HG03139 (cell line): ENCODE data around the gene PPARD.
"Not testable (repeated sequence)": the region's sequence is repeated elsewhere in the genome, so short reads cannot be mapped to it uniquely, and the experiment has no call there.

Source experiments
- ATAC-seq: cut with Tn5 transposase; IDR thresholded peaks from one replicate; pipeline ENCODE4 v1.9.1; 2021; ENCODE audit not compliant: unreplicated experiment

The PPARD gene

DNA sequence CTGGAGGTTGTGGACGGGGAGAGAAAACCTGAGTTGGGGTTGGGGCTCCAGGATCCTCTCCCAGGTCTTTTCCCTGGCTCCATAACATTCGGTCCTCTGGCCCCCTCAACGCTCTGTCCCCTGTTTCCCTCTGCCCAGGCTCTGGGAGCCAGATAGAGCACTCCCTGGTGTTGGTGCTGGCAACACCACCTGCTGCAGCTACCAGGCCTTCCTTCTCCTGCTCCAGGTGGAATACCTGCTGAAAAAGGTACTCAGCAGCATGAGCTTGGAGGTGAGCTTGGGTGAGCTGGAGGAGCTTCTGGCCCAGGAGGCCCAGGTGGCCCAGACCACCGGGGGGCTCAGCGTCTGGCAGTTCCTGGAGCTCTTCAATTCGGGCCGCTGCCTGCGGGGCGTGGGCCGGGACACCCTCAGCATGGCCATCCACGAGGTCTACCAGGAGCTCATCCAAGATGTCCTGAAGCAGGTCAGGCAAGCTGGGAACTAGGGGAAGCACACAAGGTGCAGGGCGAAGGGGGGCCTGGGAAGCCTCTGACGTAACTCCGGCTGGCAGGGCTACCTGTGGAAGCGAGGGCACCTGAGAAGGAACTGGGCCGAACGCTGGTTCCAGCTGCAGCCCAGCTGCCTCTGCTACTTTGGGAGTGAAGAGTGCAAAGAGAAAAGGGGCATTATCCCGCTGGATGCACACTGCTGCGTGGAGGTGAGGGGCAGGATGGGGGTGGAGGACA lies 30.1 kb upstream of the PPARD start:
- ATAC-seq = no peak

DNA sequence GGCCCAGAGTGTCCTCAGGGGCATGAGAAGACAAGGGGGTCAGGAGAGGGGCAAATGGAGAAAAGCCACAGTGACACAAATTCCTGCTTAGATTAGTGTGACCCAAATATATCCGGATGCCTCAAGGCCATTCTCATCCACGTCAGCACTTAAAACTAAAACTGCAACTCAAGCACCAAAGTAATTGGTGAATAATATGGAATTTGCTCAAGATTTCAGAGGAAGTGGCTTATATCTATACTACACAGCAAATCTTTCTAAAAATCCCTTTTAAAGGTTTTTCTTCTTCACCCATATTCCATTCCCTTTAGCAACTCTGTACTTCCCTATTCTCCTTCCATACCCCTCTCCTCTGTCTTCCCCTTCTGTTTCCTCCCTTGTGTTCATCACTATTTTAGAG lies 29.6 kb upstream of the PPARD start:
- no peak for ATAC-seq

DNA sequence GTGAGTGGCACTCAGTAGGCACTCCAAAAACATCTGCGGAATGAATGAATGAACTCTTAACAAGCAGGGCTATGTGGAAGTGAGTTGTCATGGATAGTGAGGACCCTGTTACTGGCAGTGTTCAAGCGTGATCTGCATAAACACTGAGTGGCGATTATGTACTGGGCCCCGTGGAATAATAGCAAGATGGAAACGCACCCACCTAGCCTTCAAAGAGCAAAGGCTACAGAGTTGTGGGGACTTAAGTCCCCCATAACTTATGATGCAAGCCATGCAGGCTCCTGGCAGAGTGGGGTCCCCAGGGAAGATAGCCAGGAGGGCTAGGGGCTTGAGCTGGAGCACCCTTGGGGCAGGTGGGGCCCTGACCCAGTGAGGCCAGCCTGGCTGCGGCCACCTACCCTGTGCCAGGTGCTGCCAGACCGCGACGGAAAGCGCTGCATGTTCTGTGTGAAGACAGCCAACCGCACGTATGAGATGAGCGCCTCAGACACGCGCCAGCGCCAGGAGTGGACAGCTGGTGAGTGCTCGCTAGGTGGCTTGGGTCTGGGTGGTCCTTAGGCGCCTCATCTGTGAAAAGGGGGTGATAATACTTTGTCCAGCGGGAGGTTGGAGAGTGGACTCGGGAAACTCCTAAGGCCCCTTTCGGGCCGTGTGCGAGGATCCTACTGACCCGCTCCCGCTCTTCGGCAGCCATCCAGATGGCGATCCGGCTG lies 24.7 kb upstream of the PPARD start:
- ATAC-seq = no peak

DNA sequence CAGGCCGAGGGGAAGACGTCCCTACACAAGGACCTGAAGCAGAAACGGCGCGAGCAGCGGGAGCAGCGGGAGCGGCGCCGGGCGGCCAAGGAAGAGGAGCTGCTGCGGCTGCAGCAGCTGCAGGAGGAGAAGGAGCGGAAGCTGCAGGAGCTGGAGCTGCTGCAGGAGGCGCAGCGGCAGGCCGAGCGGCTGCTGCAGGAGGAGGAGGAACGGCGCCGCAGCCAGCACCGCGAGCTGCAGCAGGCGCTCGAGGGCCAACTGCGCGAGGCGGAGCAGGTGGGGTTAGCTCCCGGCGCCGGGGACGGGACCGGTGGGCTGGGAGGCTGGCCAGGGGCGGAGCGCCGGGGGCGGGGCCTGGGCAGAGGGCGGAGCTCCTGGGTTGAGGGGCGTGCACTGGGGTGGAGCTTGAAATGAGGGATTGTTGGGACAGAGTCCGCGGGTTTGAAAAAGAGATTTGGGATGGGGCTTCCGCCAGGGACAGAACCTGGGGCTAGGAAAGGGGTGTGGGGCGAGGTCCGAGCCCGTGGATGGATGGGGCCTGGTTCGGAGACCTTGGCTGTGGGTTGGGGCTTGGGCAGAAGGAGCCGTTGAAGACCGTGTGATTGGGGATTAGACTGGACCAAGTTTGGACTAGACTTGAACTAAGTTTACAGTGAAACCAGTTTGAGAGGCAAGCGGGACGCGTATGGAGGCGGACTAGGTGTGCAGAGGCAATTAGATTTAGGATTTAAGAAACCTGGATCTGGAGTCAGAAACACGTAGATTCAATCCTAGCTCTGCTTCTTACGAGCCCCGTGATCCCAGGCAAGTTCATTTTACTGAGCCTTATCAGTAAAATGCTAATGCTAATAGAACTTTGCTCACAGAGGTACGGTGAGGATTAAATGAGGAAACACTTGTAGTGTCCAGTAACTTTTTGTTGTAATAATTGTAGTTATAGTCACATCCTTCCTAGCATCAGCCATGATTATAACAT lies 23.9 kb upstream of the PPARD start:
- ATAC-seq = no peak

DNA sequence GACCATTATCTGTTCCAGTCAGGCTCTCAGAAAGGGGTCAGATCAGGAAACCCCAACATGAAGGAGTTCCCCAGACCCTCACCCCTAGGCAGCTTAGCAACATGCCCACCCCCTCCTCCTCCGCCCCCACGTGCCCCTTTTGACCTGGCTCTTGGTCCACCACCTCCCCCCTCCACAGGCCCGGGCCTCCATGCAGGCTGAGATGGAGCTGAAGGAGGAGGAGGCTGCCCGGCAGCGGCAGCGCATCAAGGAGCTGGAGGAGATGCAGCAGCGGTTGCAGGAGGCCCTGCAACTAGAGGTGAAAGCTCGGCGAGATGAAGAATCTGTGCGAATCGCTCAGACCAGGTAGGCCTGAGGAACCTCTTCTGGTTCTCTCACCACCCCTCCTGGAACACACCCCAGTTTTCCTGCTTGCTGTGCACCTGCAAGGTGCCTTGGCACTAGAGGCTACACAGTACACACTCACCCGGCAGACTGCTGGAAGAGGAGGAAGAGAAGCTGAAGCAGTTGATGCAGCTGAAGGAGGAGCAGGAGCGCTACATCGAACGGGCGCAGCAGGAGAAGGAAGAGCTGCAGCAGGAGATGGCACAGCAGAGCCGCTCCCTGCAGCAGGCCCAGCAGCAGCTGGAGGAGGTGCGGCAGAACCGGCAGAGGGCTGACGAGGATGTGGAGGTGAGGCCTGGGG lies 22.9 kb upstream of the PPARD start:
- ATAC-seq = no peak

DNA sequence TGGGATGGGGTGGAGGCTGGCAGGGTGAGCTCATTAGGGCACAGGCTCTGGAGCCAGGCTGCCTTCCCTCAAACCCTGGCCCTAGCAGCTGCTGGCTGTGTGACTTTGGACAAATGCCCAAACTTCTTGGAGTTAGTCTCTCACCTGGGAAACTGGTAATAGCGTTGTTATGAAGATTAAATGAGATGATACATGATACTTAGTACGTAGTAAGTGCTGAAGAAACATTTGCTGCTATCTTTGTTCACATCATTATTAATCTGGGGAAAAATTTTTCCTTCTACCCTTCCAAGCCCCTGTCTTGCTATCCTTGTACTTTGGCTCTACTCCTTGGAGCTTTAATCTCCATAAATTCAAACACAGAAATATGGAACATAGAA lies 22.3 kb upstream of the PPARD start:
- ATAC-seq = no peak

DNA sequence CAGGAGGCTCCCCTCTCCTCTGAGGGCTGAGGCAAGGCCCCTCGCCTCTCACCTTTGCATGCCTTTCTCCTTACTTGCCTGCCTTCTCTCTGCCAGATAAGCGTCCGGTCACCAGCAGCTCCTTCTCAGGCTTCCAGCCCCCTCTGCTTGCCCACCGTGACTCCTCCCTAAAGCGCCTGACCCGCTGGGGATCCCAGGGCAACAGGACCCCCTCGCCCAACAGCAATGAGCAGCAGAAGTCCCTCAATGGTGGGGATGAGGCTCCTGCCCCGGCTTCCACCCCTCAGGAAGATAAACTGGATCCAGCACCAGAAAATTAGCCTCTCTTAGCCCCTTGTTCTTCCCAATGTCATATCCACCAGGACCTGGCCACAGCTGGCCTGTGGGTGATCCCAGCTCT lies 21.3 kb upstream of the PPARD start:
- no peak for ATAC-seq

DNA sequence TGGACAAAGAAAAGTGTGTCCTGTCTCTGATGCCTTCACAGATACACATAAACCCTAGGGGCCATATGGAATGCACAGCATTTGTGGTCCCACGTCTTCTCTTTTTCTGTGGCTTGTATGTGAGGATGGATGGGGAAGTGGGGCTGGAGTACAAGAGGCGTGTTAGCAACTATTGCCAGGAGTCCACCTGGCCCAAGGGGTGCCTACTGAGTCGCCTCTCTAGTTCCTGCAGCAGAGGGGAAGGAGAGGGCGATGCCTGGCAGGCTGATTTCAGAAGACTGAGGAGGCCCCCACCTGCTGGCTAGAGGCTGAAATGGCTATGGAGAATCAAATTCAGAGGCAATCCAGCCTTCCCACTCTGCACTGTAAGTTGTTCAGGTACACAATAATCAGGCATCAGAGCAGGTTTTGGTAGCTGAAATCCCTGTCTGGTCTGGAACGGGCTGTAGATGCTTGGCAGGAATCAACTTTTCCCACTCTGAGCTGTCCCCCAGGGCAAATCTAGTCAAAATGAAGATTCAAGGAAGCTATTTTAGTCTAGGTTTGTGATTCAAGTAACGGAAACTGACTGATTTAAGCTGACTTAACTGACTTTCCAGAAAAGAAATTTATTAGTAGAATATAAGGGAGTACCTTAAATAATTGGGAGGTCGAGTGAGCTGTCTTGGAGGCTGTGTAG lies 14.9 kb upstream of the PPARD start:
- ATAC-seq = peak; percentile 50

DNA sequence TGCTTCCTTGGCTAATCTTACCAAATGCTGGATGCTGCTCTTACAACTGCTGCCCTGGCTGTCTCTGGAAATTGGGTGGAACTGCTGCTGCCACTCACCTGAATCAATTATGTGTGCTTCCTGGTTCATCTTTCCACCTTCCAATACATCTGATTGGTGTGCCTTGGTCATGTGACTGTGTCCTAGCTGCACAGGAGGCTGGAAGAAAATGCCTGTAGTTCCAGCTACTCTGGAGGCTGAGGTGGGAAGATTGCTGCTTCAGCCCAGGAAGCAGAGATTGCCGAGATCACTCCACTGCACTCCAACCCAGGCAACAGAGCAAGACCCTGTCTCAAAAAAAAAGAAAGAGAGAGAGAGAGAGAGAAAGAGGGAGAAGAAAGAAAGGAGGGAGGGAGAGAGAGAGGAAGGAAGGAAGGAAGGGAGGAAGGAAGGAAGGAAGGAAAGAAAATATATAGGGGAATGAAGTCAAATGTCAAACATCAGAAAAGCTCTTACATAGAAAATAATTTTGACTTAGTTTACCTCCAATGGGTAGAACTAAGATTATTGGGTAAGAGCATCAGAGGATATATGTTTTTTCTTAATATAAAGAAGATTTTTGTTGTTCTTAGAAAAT lies 14.1 kb upstream of the PPARD start:
- no peak for ATAC-seq

DNA sequence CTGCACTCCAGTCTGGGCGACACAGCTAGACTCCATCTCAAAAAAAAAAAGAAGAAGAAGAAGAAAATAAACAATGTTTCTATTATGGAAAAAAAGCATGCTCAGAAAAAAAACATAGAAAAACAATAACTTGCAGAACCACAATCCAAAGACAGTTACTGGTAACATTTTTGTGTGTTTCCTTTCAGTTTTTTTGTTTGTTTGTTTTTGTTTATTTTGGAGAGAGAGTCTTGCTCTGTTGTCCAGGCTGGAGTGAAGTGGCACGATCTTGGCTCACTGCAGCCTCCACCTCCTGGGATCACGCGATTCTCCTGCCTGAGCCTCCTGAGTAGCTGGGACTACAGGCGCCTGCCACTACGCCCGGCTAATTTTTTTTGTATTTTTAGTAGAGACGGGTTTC lies 13.4 kb upstream of the PPARD start:
- ATAC-seq = not testable (repeated sequence)

DNA sequence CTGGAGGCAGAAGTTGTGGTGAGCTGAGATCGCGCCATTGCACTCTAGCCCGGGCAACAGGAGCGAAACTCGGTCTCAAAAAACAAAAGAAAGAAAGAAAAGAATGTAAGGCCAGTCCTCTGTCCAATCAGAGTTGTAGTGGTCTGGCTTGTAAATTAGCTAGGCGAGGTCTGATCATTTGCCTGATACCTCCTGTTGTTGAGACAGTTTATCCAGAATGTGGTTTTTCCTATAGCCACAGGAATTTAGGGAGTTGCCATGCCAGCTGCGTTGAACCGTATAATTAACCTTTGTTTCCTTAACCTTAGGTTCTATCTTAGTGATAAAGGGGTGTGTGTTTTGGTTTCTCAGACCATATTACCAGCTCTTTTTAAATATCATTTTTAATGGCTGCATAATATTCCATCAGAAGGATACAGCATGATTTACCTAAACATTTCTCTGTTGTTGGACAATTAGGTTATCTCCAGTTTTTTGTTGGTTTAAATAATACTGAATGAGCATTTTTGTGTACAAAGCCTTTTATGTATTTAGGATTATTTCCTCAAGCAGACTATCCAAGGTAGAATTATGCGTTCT lies 11.7 kb upstream of the PPARD start:
- no peak for ATAC-seq

DNA sequence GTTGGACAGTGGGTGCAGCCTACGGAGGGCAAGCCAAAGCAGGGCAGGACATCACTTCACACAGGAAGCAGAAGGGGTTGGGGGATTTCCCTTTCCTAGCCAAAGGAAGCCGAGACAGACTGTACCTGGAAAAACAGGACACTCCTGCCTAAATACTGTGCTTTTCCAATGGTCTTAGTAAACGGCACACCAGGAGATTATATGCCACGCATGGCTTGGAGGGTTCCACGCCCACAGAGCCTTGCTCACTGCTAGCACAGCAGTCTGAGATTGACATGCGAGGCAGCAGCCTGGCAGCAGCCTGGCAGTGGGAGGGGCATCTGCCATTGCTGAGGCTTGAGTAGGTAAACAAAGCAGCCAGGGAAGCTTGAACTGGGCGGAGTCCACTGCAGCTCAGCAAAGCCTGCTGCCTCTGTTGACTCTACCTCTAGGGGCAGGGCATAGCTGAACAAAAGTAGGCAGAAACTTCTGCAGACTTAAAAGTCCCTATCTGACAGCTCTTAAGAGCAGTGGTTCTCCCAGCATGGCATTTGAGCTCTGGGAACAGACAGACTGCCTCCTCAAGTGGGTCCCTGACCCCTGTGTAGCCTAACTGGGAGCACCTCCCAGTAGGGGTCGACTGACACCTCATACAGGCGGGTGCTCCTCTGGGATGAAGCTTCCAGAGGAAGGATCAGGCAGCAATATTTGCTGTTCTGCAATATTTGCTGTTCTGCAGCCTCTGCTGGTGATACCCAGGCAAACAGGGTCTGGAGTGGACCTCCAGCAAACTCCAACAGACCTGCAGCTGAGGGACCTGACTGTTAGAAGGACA lies 10.1 kb upstream of the PPARD start:
- ATAC-seq = not testable (repeated sequence)

DNA sequence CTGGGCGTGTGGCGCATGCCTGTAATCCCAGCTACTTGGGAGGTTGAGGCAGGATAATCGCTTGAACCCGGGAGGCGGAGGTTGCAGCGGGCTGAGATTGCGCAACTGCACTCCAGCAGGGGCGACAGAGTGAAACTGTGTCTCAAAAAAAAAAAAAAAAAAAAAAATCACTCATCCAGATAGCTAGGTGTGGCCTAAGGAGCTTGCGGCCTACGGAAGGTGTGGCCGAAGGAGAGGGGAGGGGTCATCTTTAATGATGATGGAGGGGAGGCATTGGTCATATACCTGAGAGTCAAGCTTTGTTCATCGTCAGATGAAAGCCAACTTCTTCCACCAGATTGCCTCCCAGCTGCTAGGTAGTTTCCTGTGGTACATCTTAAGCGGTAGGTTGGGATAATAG lies 801 bp upstream of the PPARD start:
- no peak for ATAC-seq

DNA sequence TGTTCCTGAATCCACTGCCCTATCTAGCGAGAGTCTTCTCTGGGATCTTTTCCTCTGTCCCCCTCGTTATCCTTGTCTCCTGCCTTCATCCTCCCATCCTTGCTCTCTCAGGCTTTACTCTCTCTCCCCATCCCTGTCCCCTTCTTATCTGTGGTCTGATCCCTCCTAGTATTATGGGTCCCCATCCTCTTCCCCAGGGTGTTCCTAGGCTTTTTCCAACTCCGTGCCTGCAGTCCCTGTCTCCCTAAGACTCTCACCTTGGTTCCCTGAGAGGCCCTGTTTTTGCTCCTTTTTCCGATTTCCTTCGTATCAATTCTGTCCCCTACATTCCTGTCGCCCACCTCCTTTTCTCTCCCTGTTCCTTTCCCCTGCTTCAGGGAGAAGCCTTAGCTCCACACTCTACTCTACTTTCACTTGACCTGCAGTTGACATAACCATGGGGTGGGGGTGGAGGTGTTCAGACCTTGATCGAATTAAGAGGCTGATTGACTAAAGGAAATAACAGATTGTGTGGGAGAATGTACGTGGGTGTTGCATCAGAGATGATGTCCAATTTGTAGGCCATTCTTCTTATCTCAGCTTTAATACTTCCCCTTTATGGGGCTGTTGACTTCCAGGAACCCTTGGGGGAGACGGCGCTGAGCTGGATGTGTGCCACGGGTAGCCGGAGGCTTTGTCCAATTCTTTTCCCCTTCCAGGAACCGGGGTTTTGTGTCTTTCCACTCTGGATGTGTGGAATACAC lies 905 bp downstream of the PPARD start:
- no peak for ATAC-seq

DNA sequence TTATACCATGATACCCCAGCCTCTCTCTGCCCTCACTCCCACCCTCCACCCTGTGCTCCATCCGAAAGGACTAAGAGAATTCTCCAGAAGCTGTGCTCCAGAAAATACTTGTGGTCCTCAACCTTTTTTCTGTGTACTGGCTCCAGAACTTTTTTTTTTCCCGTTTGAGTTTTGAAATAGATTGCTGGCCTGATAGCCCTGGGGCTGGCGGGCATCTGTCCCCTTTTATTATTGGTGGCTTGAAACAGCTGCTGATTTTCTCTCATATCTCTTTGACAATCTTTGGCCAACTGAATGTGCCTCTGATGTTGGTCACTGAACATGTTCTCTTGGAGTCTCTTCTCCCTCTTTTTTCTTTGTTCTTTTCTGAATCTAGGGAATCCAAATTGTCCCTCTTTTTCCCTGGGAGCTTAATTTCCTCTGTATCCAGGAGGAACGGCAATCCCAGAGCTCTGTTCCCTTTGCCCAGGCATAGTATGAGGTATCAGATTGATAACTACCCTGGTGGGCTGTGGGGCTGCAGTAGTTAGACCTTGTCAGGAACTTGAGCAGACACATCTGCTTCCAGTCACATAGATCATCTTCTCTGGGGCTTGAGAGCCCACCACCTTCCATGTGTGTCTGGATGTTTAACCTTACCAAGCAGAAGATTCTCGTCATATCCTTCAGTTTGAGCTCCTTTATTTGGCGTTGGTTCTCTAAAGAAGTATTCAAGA lies 1.6 kb downstream of the PPARD start:
- no peak for ATAC-seq

DNA sequence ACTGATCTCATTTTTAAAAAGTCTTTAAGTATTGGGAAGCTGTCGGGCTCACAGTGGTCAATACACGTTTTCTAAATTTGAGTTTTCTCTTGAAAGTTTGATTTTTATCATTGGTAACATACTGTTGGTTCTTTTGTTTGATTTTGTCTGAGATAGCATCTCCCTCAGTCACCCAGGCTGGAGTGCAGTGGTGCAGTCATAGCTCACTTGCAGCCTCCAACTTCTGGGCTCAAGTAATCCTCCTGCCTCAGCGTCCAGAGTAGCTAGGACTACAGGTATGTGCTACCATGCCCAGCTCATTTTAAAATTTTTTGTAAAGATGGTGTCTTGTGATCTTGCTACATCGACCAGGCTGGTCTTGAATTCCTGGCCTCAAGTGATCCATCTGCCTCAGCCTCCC lies 9.1 kb downstream of the PPARD start:
- ATAC-seq = no peak

DNA sequence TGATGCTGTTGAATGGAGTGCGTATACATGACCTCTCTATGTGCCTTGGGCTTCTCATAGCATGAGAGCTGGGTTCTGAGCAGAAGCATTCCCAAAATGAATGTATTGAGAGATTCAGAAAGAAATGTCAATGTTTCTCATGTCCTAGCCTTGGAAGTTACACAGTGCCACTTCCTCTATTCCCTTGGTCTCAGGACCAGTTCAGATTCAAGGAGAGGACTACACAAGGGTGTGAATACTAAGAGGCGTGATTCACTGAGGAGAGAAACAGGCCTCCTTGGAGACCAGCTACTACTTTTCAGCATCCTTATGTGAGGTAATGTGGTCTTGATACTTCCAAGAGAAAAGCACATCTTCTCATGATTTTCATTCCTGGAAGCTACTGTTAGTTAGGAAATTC lies 10.4 kb downstream of the PPARD start:
- ATAC-seq = no peak
